T-helper 1 cell treated with Interleukin-12 subunit alpha and Interleukin-12 subunit beta and Interleukin-4 antibody, amounts not matched to agents 30 μg/mL and 1 μg/mL, for 36 hours (primary cell): Measurements from ENCODE around the gene HIVEP3.

Source experiments
- H3K27ac Mint-ChIP-seq: one replicate; pipeline ENCODE4 v1.8.0; 2021; ENCODE audit warnings: mild to moderate bottlenecking, mixed read lengths
- H3K27me3 Mint-ChIP-seq: one replicate; pipeline ENCODE4 v1.8.0; 2021; ENCODE audit warnings: low read depth, mixed read lengths
- H3K36me3 Mint-ChIP-seq: one replicate; pipeline ENCODE4 v1.8.0; 2021; ENCODE audit warnings: low read depth, mixed read lengths
- H3K4me1 Mint-ChIP-seq: one replicate; pipeline ENCODE4 v1.8.0; 2021; ENCODE audit warnings: low read depth, mixed read lengths
- H3K4me3 Mint-ChIP-seq: one replicate; pipeline ENCODE4 v1.8.0; 2021; ENCODE audit warnings: mild to moderate bottlenecking, moderate library complexity, mixed read lengths
- H3K9me3 Mint-ChIP-seq: one replicate; pipeline ENCODE4 v1.8.0; 2021; ENCODE audit warnings: mixed read lengths

Gene HIVEP3

DNA sequence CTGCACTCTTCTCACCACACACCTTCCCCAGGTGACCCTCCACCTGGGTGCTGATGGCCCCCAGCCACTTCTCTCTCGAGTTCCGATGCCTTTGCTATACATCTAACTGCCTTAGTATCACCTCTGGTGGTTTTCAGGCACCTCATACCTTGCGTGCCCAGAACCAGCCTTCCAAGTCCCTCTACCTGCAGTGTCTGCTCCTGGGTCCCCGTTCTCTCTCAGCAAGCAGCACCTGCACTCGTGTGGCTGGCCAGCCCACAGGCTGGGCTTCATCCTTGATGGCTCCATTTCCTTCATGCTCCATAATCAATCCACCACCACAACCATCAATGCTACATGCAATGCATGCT is 385.0 kb downstream of the HIVEP3 start:
- no peak overlapping the region for H3K4me3 Mint-ChIP-seq
- H3K27ac Mint-ChIP-seq = peak overlapping the region; percentile 16
- H3K36me3 Mint-ChIP-seq = peaks cover 49% of the 10 kb centered on the region

DNA sequence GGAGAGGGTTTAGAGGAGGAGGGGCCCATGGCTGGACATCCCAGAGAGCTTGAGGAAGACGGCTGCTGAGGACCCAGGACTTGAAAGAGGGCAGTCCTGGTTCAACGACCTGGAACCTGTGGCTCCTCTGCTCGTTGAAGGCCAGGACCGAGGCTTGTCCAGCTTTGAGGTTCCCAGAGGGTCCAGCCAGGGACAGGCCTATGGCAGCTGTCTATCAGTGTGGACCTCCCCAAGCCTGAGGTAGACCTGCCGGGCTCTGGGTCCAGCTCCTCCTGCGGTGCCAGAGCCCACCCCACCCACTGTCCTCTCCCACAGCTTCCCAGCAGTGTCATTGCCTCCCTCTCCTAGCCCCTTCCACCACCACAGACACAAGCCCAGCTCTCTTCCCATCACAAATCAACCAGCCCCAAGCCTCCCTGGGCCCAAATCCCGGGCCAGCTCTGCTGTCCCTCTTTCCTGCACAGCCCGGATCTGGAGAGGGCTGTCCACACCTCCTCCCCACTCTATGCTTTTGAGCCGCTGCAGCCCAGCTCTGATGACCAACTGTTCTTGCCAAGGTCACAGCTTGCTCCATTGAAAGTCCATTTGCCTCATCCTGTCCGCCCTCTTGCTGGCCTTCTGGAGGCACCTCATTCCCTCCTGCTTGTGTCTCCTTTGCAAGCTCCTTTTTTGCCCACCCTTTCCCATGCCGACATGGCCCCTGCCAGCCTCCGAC is 385.5 kb downstream of the HIVEP3 start:
- H3K9me3 Mint-ChIP-seq = peaks cover 16% of the 10 kb centered on the region
- peaks cover 49% of the 10 kb centered on the region for H3K36me3 Mint-ChIP-seq
- no peak overlapping the region for H3K27ac Mint-ChIP-seq
- no peaks in the 10 kb centered on the region for H3K27me3 Mint-ChIP-seq
- H3K4me3 Mint-ChIP-seq = no peak overlapping the region
- H3K4me1 Mint-ChIP-seq = peaks cover 2% of the 10 kb centered on the region

More for the DNA sequence above, 385.0 kb downstream of the HIVEP3 start:
- H3K27me3 Mint-ChIP-seq = no peaks in the 10 kb centered on the region
- H3K9me3 Mint-ChIP-seq = peaks cover 16% of the 10 kb centered on the region
- H3K4me1 Mint-ChIP-seq = peaks cover 2% of the 10 kb centered on the region

DNA sequence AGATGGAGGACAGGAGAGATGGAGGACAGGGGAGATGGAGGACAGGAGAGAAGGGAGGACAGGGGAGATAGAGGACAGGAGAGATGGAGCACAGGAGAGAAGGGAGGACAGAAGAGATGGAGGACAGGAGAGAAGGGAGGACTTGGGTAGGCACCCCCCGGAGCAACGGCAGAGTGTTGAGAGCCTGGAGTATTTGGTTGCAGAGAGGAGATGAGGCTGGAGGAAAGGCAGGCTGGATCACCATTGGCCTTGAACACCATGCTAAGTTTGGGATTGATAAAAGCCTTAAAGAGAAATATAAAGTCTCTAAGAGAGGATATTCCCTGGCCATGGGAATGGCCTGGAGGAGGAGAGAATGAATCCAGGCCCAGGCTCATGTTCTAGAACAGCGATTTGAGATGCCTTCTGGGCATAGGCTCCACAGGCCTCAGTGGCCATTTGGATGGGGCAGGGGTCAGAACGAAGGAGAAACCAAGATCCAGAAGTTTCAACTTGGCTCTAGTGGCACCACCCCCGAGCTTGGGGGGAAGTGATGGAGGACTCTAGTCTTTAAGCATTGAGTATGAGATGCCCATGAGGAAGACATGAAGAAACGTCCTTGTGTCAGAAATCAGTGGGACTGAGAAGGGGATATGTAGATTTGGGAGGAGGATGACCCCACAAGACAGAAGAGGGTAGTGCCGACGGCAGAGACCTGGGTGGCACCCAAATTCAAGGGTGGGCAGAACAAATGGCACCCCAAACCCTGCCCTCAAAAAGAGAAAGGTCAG is 386.3 kb downstream of the HIVEP3 start:
- H3K4me3 Mint-ChIP-seq = no peak overlapping the region
- H3K9me3 Mint-ChIP-seq = peaks cover 16% of the 10 kb centered on the region
- H3K36me3 Mint-ChIP-seq = peaks cover 49% of the 10 kb centered on the region
- no peaks in the 10 kb centered on the region for H3K27me3 Mint-ChIP-seq
- peak overlapping the region; percentile 63 for H3K27ac Mint-ChIP-seq
- H3K4me1 Mint-ChIP-seq = peaks cover 2% of the 10 kb centered on the region

DNA sequence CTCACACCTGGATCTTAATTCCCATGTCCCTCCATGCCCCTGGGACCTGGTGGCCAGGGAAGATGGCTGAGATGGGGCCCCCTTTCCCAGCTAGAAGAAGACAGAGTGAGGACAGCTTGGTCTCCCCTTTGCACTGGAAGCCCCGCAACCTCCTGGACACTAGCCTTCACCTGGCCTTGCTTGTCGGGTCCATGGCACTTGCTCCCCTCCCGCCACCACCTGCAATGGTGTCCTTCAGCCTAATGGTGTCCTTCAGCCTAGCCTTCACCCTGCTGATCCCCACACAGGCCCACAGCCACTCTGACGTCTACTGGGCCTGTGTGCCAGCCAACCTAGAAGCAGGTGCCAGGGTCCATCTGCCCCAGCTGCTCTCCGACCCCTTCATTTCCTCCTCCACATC is 388.3 kb downstream of the HIVEP3 start:
- no peak overlapping the region for H3K4me3 Mint-ChIP-seq
- H3K4me1 Mint-ChIP-seq = peaks cover 2% of the 10 kb centered on the region
- peaks cover 43% of the 10 kb centered on the region for H3K36me3 Mint-ChIP-seq
- H3K9me3 Mint-ChIP-seq = peaks cover 16% of the 10 kb centered on the region
- no peak overlapping the region for H3K27ac Mint-ChIP-seq
- H3K27me3 Mint-ChIP-seq = no peaks in the 10 kb centered on the region

DNA sequence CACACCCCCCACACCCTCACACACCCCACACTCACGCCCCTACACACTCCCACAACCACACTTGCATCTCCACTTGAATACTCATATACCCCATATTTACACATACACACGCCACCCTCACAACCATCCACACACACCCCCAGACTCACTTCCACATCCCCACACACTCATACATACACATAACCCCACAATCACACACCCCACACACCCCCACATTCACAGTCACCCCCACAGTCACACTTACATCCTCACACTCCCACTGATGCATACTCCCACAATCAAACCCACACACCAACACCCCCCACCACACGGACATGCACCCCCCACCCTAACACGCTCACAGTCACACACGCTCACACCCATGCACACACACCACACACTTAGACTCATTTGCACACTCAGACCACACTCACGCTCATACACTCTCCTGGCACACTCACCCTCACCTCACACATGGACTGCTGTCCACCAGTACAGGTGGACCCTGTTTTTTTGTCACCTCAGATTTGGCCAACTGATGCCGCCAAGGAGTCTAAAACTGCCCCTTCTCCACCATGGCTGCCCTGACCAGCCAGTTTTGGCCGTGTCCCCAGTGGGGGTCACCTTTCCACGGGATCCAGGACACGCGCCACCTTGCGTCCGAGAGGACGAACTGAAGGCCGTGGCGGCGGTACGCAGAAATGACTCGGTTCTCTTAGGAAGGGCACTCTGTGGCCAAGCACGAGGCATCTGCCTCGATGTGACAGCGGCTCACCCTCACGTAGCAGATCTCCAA is 388.9 kb downstream of the HIVEP3 start:
- no peak overlapping the region for H3K27ac Mint-ChIP-seq
- H3K27me3 Mint-ChIP-seq = no peaks in the 10 kb centered on the region
- no peak overlapping the region for H3K4me3 Mint-ChIP-seq
- H3K4me1 Mint-ChIP-seq = peaks cover 2% of the 10 kb centered on the region
- H3K9me3 Mint-ChIP-seq = peaks cover 16% of the 10 kb centered on the region
- H3K36me3 Mint-ChIP-seq = peaks cover 39% of the 10 kb centered on the region

DNA sequence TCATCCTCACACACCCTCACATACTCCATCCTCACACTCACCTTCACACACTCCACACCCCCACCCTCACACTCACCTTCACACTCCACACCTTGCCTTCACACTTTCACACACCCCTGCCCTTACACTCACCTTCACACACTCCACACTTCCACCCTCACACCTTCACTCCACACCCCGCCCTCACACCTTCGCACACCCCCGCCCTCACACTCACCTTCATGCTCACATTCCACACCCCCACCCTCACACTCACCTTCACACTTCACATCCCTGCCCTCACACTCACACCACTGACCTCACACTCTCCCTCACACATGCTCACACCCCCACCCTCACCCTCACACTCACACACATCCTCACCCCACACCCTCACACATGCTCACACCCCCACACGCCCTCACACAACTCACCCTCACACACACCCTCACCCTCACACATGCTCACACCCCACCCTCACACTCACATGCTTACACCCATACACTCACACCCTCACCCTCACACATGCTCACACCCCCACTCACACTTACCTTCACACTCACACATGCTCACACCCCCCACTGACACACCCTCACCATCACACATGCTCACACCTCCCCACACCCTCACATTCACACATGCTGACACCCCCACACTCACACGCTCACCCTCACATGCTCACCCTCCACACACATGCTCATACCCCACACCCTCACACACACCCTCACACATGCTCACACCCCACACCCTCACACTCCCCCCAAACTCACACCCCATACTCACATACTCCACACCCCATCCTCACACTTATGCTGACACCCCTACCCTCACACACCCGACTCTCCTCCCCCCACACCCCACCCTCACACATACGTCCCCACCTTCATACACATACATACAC is 389.8 kb downstream of the HIVEP3 start:
- H3K27ac Mint-ChIP-seq = no peak overlapping the region
- H3K9me3 Mint-ChIP-seq = peaks cover 16% of the 10 kb centered on the region
- no peaks in the 10 kb centered on the region for H3K27me3 Mint-ChIP-seq
- H3K4me1 Mint-ChIP-seq = peaks cover 2% of the 10 kb centered on the region
- no peak overlapping the region for H3K4me3 Mint-ChIP-seq
- peaks cover 36% of the 10 kb centered on the region for H3K36me3 Mint-ChIP-seq

DNA sequence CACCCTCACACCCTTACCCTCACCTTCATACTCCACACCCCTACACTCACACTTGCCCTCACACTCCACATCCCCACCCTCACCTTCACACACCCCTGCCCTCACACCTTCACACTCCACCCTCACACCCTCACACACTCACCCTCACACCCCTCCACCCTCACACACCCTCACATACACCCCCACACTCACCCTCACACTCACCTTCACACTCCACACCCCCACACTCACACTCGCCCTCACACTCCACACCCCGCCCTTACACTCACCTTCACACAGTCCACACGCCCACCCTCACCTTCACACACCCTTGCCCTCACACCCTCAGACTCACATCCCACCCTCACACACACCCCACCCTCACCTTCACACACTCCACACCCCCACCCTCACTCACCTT is 390.6 kb downstream of the HIVEP3 start:
- H3K27me3 Mint-ChIP-seq = no peaks in the 10 kb centered on the region
- no peak overlapping the region for H3K4me3 Mint-ChIP-seq
- H3K9me3 Mint-ChIP-seq = peaks cover 16% of the 10 kb centered on the region
- H3K36me3 Mint-ChIP-seq = peaks cover 33% of the 10 kb centered on the region
- no peak overlapping the region for H3K27ac Mint-ChIP-seq
- H3K4me1 Mint-ChIP-seq = peaks cover 2% of the 10 kb centered on the region

DNA sequence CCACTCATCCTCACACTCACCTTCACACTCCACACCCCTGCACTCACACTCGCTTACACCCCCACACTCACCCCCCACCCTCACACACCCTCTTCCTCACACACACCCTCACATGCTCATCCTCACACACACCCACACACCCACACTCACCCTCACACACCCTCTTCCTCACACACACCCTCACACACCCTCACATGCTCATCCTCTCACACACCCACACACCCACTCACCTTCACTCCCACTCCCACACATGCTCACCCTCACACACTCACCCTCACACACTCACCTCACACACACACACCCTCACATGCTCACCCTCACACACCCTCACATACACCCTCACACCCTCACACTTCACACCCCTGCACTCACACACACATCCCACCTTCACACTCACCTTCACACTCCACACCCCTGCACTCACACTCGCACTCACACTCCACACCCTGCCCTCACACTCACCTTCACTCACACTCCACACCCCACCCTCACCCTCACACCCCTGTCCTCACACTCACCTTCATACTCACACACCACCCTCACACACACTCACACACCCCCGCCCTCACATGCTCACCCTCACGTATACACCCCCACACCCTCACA is 391.7 kb downstream of the HIVEP3 start:
- Mint-ChIP-seq H3K4me3 (no peak overlapping the region), H3K9me3 (peaks cover 14% of the 10 kb centered on the region), H3K36me3 (peaks cover 36% of the 10 kb centered on the region), H3K27ac (no peak overlapping the region), H3K4me1 (peaks cover 2% of the 10 kb centered on the region), H3K27me3 (no peaks in the 10 kb centered on the region)

DNA sequence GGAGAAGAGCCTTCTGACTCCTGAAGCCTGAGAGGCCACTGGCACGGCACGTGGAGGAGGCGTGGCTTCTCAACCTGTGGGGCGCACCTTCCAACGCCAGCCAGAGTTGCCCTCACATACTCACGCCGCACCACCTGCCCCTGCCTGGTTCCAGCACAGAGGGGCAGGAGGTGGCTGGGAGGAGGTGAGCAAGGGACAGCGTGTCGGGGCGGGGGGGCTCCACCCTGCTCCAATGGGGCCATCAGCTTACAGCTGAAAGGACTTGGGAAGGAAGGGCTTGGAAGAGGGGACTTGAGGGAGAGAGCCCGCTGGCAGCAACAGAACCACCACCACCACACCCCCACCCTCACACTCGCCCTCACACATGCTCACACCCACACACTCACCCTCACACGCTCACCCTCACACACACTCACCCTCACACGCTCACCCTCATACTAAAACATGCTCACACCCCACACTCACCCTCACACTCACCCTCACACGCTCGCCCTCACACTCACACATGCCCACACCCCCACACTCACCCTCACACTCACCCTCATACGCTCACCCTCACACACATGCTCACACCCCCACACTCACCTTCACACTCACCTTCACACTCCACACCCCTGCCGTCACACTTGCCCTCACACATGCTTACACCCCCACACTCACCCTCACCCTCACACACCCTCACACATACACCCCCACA is 392.7 kb downstream of the HIVEP3 start:
- no peak overlapping the region for H3K4me3 Mint-ChIP-seq
- peaks cover 11% of the 10 kb centered on the region for H3K9me3 Mint-ChIP-seq
- no peaks in the 10 kb centered on the region for H3K27me3 Mint-ChIP-seq
- no peak overlapping the region for H3K27ac Mint-ChIP-seq
- peaks cover 29% of the 10 kb centered on the region for H3K36me3 Mint-ChIP-seq
- peaks cover 2% of the 10 kb centered on the region for H3K4me1 Mint-ChIP-seq

DNA sequence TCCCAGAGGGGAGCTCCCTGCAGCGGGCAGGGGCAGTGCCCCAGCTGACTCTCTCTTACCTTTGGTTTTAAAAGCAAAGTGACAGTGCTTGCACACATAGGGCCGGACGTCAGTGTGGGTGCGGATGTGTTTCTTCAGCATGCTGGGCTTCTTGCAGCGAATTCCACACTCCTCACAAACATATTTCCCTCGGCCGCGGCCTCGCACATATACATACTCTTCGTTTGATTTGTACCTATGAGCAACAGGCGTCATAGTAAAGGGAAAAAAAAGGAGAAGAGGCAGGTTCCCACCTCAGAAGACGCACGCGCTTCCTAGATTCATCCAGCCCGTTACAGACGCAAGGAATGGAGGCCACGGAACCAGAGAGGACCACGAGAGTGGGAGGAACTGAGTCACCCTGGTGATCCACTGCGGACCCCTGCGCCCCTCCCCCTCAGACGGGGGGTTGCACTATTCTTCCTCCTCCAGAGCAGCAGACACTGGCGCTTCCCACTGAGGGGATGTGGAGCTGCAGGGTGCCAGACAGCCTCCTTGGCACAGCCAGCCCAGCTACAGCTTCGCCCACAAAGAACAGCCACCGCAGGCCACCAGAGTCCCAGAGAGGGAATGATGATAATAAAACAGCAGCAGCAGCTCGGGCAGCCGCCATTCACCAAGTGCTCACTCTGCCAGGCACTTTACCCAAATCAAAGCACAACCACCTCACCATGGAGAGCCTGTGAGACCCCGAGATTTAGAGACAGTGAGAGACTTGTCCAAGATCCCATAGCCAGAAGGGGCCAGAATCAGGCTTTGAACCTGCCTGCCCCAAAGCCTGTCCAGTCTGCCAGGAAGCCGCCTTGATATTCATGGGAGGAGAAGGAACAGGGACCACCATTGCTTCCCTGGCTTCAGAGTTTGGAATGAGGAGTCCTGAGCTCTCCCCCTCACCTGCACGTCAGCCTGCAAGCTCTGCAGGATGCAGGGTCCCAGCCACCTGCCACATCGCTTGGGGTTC is 393.7 kb downstream of the HIVEP3 start:
- Mint-ChIP-seq H3K9me3 (peaks cover 3% of the 10 kb centered on the region), H3K27me3 (no peaks in the 10 kb centered on the region), H3K27ac (no peak overlapping the region), H3K4me1 (peaks cover 1% of the 10 kb centered on the region), H3K36me3 (peaks cover 23% of the 10 kb centered on the region), H3K4me3 (no peak overlapping the region)

DNA sequence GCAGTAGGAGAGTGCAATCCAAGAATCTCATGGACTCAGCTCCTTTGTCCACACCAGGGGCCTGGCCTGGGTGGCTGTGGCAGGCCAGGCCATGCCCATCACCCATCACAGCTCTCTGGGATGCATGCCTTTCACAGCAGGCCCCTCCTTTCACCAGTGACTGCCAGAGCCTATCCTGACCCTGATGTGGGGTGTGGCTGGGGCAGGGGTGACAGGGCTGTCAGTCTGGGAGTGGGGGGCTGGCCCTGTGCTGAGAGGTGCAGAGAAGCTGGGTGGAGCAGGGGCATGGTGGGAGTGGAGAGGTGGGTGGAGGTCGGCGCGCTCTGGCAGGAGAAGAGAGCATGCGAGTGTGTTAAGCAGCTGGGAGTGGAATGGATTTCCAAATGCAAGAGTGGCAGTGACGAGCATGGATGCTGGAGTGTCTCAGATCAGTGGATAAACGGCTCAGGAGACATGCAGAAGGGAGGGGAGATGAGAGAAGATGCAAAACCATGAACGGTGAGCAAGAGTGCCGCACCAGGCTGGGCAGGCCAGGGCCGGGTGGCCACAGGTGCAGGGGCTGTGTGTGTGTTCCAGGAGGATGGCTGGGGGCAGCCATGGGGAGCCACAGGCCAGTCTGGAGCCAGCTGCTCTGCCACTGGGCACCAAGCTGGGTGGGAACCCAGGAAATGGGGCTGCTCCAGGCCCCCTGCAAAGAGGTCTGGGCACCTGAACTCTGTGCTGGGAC is 394.6 kb downstream of the HIVEP3 start:
- no peaks in the 10 kb centered on the region for H3K9me3 Mint-ChIP-seq
- no peak overlapping the region for H3K4me3 Mint-ChIP-seq

DNA sequence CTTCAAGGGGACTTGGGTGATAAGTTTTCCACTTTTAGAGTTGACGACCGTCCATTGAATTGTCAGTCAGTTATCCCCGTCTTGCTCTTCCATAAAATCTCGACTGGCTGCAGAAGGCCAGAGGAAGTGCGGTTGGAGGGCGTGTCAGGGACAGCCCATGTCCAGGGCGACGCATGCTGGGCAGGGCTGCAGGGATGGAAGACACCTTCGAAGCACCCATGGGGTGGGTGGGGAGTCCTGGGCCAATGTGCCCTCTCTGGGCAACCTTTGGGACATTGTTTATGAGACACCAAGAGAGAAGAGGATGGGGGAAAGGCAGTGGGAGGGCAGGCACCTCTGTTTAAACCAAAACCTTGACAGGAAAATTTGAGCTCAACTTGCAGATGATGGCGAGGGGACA is 395.7 kb downstream of the HIVEP3 start:
- Mint-ChIP-seq H3K9me3 (no peaks in the 10 kb centered on the region), H3K4me1 (no peaks in the 10 kb centered on the region), H3K27me3 (no peaks in the 10 kb centered on the region), H3K36me3 (peaks cover 24% of the 10 kb centered on the region), H3K4me3 (no peak overlapping the region), H3K27ac (no peak overlapping the region)

More for the DNA sequence above, 394.6 kb downstream of the HIVEP3 start:
- Mint-ChIP-seq H3K27ac (no peak overlapping the region), H3K27me3 (no peaks in the 10 kb centered on the region), H3K4me1 (no peaks in the 10 kb centered on the region), H3K36me3 (peaks cover 23% of the 10 kb centered on the region)
